ENCODE data around the gene SLC19A1.

GRCh38 chr21:45581322-45581712 lies 39.1 kb upstream of the SLC19A1 start:
- TF ChIP-seq CTCF (IDR thresholded peaks at IDR 0.05; ENCODE audit: borderline replicate concordance, extremely low read depth, low read length, poor library complexity, severe bottlenecking) (no peak), EZH2 (IDR thresholded peaks at IDR 0.05; ENCODE audit: borderline replicate concordance, low read depth, low read length, severe bottlenecking) (no peak)
